Muscle of arm (tissue), 12 donors: Measurements from ENCODE around the gene GLT8D2. TPM values are rescaled to one million over a fixed set of nuclear protein-coding genes. Genes with fewer than 3 reads are reported as not detected.
"Not testable (repeated sequence)": the region's sequence is repeated elsewhere in the genome, so short reads cannot be mapped to it uniquely, and the experiment has no call there.

Source experiments
- DNase-seq: peaks from one replicate; pipeline ENCODE4 v3.0.0-alpha.2; 2013
- polyA plus RNA-seq, 12 donors: library from polyadenylated mRNA; unstranded; fragments of 120-200 nt; gene quantifications; one replicate each; pipeline ENCODE4 v1.2.1, GENCODE V29; 2013; ENCODE audit not compliant: insufficient read length in 12 of 12

The GLT8D2 gene
- polyA plus RNA-seq, 12 donors: 47.4 to 104 (median 69.2) TPM; not detected in 1

DNA sequence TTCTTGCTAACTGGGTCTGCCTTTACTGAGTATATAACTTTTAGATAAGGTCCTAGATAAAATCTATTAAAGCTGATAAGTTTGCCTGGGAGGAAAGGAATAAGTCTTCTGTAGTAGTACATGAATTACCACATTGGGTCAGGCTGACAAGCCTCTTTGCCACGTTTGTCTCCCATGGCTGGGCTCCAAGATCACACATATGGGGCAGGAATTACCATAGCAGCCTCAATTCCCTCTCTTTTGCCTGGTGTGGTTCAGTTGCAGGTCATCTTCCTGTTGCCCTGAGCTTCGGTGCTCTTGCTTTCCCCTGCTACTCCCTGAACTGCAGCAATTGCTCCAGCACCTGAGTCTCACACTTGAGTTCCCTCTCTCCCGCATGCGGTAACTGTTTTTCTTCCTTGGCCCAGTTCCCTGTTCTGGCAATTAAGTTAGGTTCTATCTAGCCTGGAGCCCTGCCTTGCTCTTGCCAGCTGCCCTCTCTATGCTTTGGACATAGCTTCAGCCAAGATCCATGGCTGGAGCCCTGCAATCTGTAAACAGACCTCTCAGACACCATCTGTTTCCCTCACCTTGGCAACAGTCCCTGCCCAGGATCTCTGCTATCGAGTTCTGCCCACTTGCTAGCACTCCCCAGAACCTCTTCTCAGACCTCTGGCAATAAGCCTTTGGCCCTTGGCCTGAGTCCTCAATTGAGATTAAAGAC is 5.8 kb upstream of the GLT8D2 start:
- DNase-seq: peak; percentile 49

DNA sequence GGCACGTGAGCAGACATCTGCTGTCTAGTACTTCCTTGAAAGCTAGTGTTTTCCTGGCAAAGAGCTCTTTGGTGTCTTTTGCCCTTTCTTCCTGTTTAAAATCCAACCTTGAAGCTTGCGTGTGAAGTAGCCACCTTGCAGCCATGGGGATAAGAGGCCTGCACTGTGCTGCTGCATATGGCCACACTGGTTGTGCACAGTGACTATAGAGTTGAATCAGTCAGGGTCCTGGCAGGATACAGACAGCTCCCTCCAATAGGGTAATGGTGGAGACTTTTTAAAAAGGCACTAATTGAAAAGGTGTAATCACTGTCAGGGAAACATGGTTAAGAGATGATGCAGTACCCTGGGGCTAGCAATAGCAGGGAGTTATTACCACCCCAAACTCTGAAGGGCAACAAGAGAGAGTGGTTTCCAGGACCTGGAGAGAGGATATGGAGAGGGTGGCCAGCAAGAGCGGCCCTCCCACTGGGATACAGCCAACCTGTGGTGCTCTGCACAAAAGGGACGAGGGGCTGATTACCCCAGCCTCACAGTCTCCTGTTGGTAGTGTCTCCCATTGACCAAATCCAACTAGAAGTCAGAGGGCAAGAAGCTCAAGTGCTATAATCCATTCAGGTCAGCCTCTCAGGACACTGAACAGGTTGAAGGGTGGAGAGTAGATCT is 4.8 kb upstream of the GLT8D2 start:
- DNase-seq: no peak

DNA sequence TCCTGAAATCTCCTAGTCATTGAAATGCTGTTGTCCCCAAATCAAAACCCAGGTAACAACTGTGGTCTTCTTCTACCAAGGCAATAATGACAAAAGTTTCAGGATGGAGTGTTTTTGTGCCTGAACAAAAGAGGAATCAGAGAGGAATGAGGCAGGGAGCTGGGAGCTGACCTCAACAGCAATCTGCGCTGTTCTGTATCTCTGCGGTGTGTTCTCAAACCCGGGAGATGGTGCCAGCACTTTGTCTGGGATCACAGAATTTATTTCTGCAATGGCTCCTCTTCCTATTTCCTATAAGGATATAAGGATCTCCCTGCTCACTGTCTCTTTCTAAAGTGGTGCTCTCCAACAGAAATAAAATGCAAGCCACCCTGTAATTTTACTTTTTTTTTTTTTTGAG is 449 bp upstream of the GLT8D2 start:
- DNase-seq: no peak

DNA sequence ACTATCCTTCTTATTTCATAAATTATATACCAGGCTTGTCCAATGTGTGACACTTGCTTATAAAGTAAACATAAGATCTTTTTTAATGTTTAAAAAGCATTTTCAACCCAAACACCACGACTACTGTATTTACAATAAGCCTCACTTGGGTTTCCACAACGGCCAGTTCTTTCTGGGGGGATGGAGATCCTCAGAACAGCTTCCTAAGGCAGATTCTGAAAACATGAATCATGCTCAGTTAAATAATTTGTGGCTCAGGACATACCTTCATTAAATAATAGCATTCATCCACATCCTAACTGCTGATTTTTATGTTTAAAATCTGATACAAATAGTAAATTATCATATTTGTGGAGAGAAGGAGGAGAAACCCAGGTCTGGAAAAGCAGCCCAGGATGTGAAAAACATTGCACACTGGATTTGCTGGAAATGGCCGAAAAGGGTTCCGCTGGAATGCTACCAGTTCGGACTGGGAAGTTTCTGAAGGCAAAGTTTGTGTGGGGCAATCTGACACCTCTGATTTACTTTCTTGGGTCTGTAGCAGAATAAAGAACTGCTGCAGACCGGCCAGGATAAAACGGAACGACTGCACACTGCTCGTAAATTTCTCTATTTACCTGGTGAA is 597 bp downstream of the GLT8D2 start:
- peak; percentile 64 for DNase-seq

DNA sequence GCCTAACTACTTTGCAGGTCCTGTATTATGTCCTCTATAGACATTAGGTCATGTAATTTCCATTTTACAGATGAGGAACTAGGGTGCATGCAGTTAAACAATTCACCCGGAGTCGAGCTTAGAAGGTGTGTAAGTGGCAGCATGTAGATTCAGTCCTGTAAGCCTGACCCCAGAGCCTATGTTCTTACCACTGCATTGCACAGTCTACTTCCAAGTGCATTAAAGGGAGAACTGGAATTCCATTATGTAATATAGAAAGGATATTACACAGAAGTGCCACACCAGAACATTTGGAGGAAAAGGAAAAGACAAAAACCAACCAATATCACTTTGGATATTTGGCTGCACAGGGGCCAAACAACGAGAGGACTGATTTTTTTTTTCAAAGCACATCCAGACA is 1.2 kb downstream of the GLT8D2 start:
- no peak for DNase-seq

DNA sequence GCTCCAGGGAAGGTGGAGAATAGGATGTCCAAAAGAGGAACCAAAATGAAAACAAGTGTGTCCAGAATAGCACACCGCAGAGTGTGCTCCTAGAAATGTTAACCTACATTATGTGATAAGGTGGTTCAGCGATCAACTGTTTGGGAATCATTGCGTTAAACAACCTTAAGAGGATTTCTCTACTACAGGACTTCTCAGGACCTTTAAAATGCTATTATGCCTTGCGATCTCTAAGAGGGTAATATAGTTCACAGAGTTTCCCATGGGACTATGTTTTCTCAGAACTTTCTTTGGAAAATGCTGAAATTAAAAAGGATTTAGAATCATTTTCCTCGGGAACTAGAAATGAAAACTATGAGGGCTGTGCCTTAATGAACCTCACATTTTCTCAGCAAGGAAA is 1.8 kb downstream of the GLT8D2 start:
- DNase-seq: no peak

DNA sequence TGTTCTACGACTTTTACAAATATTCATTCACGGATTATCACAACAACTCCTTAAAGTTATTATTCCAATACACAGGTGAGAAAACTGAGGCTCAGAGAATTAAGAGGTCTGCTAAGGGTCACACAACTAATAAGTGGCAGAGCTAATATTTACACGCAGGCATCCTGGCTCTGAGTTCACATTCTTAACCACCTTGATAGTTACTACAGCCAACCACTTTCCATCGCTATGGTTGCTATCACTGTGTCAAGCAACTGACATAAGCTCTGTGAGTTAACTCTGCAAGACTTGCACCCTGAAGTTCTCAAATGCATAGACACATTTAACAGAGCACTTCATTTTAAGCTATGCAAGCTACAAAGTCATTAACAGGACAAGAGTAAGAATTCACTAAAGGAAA is 3.7 kb downstream of the GLT8D2 start:
- no peak for DNase-seq

DNA sequence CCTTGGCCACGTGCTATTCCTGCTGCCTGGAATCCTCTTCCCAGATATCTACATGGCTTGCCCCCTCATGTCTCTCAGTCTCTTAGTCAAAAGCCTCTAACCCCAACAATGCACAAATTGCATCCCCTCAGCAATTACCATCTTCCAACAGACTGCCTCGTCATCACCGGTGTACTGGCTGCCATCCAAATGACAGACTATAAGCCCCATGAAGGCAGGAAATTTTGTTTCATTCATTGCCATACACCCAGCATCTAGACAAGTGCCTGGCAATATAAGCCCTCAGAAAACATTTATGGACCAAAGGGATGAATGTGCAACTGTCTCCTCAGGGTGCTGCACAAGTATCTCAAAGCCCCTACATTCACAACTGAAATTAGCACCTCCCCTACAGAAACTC is 5.8 kb downstream of the GLT8D2 start:
- DNase-seq: no peak

DNA sequence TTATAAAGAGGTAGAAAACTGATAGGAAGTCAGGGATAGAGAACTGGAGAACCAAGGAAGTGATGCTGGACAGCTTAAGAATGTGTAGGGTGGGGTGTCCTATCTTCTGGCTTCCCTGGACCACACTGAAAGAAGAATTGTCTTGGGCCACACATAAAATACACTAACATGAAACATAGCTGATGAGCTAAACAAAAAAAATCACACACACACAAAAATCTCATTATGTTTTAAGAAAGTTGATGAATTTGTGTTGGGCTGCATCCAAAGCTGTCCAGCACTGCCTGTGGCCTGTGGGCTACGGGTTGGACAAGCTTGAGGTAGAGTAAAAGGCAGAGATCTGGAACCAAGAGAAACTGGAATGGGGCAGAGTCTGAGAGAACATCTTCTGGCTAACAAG is 7.4 kb downstream of the GLT8D2 start:
- no peak for DNase-seq

DNA sequence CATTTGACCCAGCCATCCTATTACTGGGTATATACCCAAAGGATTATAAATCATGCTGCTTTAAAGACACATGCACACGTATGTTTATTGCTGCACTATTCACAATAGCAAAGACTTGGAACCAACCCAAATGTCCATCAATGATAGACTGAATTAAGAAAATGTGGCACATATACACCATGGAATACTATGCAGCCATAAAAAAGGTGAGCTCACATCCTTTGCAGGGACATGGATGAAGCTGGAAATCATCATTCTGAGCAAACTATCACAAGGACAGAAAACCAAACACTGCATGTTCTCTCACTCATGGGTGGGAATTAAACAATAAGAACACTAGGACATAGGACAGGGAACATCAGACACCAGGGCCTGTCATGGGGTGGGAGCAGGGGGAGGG is 10.2 kb downstream of the GLT8D2 start:
- not testable (repeated sequence) for DNase-seq

GRCh38 chr12:104036143-104036542 is 13.8 kb downstream of the GLT8D2 start:
- not testable (repeated sequence) for DNase-seq

DNA sequence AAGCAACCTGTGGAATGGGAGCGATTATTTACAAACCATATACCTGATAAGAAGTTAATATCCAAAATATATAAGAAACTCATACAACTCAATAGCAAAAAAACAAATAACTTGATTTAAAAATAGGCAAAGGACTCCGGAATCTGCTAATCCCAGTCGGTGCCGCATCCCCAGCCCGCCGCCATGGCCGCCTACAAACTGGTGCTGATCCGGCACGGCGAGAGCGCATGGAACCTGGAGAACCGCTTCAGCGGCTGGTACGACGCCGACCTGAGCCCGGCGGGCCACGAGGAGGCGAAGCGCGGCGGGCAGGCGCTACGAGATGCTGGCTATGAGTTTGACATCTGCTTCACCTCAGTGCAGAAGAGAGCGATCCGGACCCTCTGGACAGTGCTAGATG is 19.4 kb downstream of the GLT8D2 start:
- not testable (repeated sequence) for DNase-seq

- DNase-seq: no peak
These were observed 23.0 kb downstream of the GLT8D2 start for GRCh38 chr12:104026841-104027599.

GRCh38 chr12:104025771-104026170 is 24.2 kb downstream of the GLT8D2 start:
- DNase-seq: no peak

GRCh38 chr12:104024348-104024747 is 25.6 kb downstream of the GLT8D2 start:
- no peak for DNase-seq

GRCh38 chr12:104023710-104024109 is 26.3 kb downstream of the GLT8D2 start:
- no peak for DNase-seq

GRCh38 chr12:104022786-104023185 is 27.2 kb downstream of the GLT8D2 start:
- peak; percentile 48 for DNase-seq

DNA sequence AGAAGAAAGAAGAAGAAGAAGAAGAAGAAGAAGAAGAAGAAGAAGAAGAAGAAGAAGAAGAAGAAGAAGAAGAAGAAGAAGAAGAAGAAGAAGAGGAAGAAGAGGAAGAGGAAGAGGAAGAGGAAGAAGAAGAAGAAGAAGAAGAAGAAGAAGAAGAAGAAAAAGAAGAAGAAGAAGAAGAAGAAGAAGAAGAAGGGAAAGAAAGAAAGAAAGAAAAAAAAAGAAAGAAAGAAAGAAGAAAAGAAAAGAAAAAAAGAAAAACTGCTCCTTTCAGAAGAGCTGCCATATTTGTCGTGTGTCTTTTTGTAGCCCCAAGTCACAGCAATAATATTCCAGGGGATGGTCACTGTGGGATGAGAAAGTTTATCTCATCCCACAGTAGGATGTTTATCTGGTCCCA is 28.1 kb downstream of the GLT8D2 start:
- not testable (repeated sequence) for DNase-seq

DNA sequence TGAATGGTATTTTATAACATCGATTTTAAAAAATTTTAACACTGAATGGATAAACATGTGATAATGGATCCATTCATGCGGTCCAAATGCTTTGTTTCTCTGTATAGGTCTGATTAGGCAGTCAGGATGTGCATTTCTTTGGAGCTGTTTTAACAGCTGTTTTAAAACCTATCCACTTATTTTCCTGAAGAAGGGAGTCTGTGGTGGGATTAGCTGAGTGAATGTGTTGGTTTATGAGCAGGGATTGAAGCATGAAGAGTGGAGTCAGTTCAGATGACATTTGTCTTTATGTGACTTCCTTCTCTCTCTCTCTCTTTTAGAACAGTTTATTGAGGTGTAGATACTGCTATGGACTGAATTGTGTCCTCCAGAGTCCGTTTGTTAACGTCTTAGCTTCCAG is 37.7 kb downstream of the GLT8D2 start:
- no peak for DNase-seq

GRCh38 chr12:104011253-104011652 is 38.7 kb downstream of the GLT8D2 start:
- DNase-seq: no peak

GRCh38 chr12:104010606-104011169 is 39.3 kb downstream of the GLT8D2 start:
- DNase-seq: no peak

GRCh38 chr12:104010121-104010520 is 39.9 kb downstream of the GLT8D2 start:
- DNase-seq: no peak
